Measurements from ENCODE around the gene PCNT.

DNA sequence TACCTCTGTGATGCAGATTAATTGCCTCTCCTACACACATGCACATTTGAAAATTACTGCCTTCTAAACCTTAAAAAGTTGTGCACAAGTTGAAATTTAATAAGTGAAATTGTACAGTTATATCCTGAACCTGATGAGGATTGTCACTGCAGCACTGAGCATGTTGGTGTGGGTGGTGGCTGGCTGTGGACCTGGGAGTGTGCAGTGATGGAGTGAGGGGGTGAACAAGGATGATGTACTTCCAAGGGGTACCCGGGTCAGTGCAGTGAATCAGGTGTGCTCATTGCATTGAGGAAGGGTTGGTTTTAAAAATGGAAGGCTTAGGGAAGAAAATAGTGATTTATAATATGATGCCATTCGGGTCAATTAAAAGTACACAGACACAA, 158.9 kb downstream of the PCNT start:
- TF ChIP-seq, protein P1, sequence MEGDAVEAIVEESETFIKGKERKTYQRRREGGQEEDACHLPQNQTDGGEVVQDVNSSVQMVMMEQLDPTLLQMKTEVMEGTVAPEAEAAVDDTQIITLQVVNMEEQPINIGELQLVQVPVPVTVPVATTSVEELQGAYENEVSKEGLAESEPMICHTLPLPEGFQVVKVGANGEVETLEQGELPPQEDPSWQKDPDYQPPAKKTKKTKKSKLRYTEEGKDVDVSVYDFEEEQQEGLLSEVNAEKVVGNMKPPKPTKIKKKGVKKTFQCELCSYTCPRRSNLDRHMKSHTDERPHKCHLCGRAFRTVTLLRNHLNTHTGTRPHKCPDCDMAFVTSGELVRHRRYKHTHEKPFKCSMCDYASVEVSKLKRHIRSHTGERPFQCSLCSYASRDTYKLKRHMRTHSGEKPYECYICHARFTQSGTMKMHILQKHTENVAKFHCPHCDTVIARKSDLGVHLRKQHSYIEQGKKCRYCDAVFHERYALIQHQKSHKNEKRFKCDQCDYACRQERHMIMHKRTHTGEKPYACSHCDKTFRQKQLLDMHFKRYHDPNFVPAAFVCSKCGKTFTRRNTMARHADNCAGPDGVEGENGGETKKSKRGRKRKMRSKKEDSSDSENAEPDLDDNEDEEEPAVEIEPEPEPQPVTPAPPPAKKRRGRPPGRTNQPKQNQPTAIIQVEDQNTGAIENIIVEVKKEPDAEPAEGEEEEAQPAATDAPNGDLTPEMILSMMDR (IDR thresholded peaks at IDR 0.05): no peak
- TF ChIP-seq POLR2A (IDR thresholded peaks at IDR 0.05): no peak

All from lower leg skin (tissue), 3 donors.